IMR-90 (cell line): ENCODE data around the gene UBN1. TPM values are rescaled to one million over a fixed set of nuclear protein-coding genes. Genes with fewer than 3 reads are reported as not detected.

Experiments
- ATAC-seq: fragments of 200-7000 bp; cut with Tn5 transposase; 2 replicates; pipeline ENCODE4 v1.9.1; 2020; ENCODE audit warnings: low read depth, mild to moderate bottlenecking, moderate library complexity
- BruUV-seq: library from RNA; stranded (reverse); fragments of 400-500 nt; replicated peaks from 2 replicates; lab custom pipeline; 2021; lab: Mats Ljungman, UMichigan
- CTCF ChIA-PET: fragments of 300-600 bp; formaldehyde crosslinking; extraction: SDS; loops from one replicate; lab custom pipeline; 2021; ENCODE audit warnings: antibody characterized with exemption; lab: Yijun Ruan, JAX
- POLR2A ChIA-PET: fragments of 300-600 bp; sonication (Branson Sonifier 250); formaldehyde crosslinking; loops from one replicate; lab custom pipeline; 2022; ENCODE audit warnings: antibody characterized with exemption; ENCODE audit not compliant: unreplicated experiment; lab: Charles Lee
- DNase-seq: peaks from one replicate; pipeline ENCODE4 v3.0.0; 2013
- H2AFZ ChIP-seq: replicated peaks from 2 replicates; pipeline ENCODE3; 2013; ENCODE audit warnings: low read length, mild to moderate bottlenecking; ENCODE audit not compliant: poor library complexity
- H2AK5ac ChIP-seq: 2 replicates; pipeline ENCODE4 v1.6.1; 2013; ENCODE audit warnings: low read depth, low read length, inconsistent platforms
- H2AK9ac ChIP-seq: replicated peaks from 2 replicates; pipeline ENCODE3; 2013; ENCODE audit warnings: mild to moderate bottlenecking, low read depth, low read length, moderate library complexity; ENCODE audit not compliant: poor library complexity
- H2BK120ac ChIP-seq: 2 replicates; pipeline ENCODE4 v1.6.1; 2013; ENCODE audit warnings: low read depth, low read length, inconsistent platforms
- H2BK15ac ChIP-seq: 3 replicates; pipeline ENCODE4 v1.6.1; 2013; ENCODE audit warnings: low read depth, low read length, inconsistent platforms
- H2BK20ac ChIP-seq: 2 replicates; pipeline ENCODE4 v1.6.1; 2013; ENCODE audit warnings: low read depth, mild to moderate bottlenecking, inconsistent platforms, low read length, moderate library complexity
- H2BK5ac ChIP-seq: 2 replicates; pipeline ENCODE4 v1.6.1; 2013; ENCODE audit warnings: mild to moderate bottlenecking, low read depth, low read length, inconsistent platforms; ENCODE audit not compliant: poor library complexity, severe bottlenecking
- H3K14ac ChIP-seq: replicated peaks from 2 replicates; pipeline ENCODE4 v1.6.1; 2013; ENCODE audit warnings: low read depth, low read length, inconsistent platforms
- H3K18ac ChIP-seq: 2 replicates; pipeline ENCODE4 v1.6.1; 2013; ENCODE audit warnings: low read depth, low read length, control low read depth
- H3K23ac ChIP-seq: 2 replicates; pipeline ENCODE4 v1.6.1; 2013; ENCODE audit warnings: low read depth, low read length, inconsistent platforms
- H3K27ac ChIP-seq: 2 replicates; pipeline ENCODE4 v1.5.1; 2013; ENCODE audit warnings: mild to moderate bottlenecking, control low read depth, low read length; ENCODE audit not compliant: insufficient read depth
- H3K27me3 ChIP-seq: 2 replicates; pipeline ENCODE4 v1.6.1; 2013; ENCODE audit warnings: low read length; ENCODE audit not compliant: control insufficient read depth, insufficient read depth
- H3K36me3 ChIP-seq: 2 replicates; pipeline ENCODE4 v1.6.1; 2013; ENCODE audit warnings: low read length, mixed read lengths; ENCODE audit not compliant: control insufficient read depth, insufficient read depth
- H3K4ac ChIP-seq: 2 replicates; pipeline ENCODE4 v1.6.1; 2013; ENCODE audit warnings: low read depth, low read length, inconsistent platforms
- H3K4me1 ChIP-seq: 2 replicates; pipeline ENCODE4 v1.6.1; 2013; ENCODE audit warnings: low read length, mixed read lengths; ENCODE audit not compliant: control insufficient read depth, insufficient read depth
- H3K4me2 ChIP-seq: 2 replicates; pipeline ENCODE4 v1.6.1; 2013; ENCODE audit warnings: low read depth, mild to moderate bottlenecking, control low read depth, low read length, moderate library complexity
- H3K4me3 ChIP-seq: 2 replicates; pipeline ENCODE4 v1.5.1; 2013; ENCODE audit warnings: low read depth, mild to moderate bottlenecking, control low read depth, low read length, moderate library complexity; ENCODE audit not compliant: insufficient read depth
- H3K56ac ChIP-seq: 2 replicates; pipeline ENCODE4 v1.6.1; 2013; ENCODE audit warnings: low read length, inconsistent platforms; ENCODE audit not compliant: insufficient read depth; ENCODE audit errors: extremely low read depth
- H3K79me1 ChIP-seq, 2 experiments: 2 replicates each; pipeline ENCODE4 v1.6.1; 2013; ENCODE audit warnings: low read length in 2 of 2, inconsistent platforms in 1 of 2, low read depth in 1 of 2
- H3K9ac ChIP-seq: 2 replicates; pipeline ENCODE4 v1.6.1; 2013; ENCODE audit warnings: low read depth, low read length, control low read depth
- H3K9me1 ChIP-seq: 2 replicates; pipeline ENCODE4 v1.6.1; 2013; ENCODE audit warnings: low read length, inconsistent platforms; ENCODE audit not compliant: insufficient read depth
- H3K9me3 ChIP-seq: 2 replicates; pipeline ENCODE4 v1.6.1; 2013; ENCODE audit warnings: low read length; ENCODE audit not compliant: control insufficient read depth, insufficient read depth
- H4K20me1 ChIP-seq: 2 replicates; pipeline ENCODE4 v1.6.1; 2013; ENCODE audit warnings: low read length, inconsistent platforms; ENCODE audit not compliant: insufficient read depth
- H4K5ac ChIP-seq: 2 replicates; pipeline ENCODE4 v1.6.1; 2013; ENCODE audit warnings: mild to moderate bottlenecking, low read depth, low read length, control low read depth
- H4K8ac ChIP-seq, 2 experiments: 2 replicates each; pipeline ENCODE4 v1.6.1; 2013; ENCODE audit warnings: low read depth in 2 of 2, low read length in 2 of 2, control low read depth in 1 of 2, inconsistent platforms in 1 of 2
- H4K91ac ChIP-seq: 2 replicates; pipeline ENCODE4 v1.6.1; 2013; ENCODE audit warnings: low read depth, low read length, inconsistent platforms; ENCODE audit not compliant: insufficient read depth
- RAD21 ChIP-seq: IDR thresholded peaks from 2 replicates; pipeline ENCODE4 v1.6.1; 2012; ENCODE audit warnings: low read length, improper control_type of control experiment
- RFX5 ChIP-seq: IDR thresholded peaks from 2 replicates; pipeline ENCODE4 v1.8.0; 2012; ENCODE audit warnings: low read depth, mild to moderate bottlenecking, low read length, moderate library complexity
- WGBS, 2 experiments: methylation state at CpG; one replicate each; pipeline versions ENCODE4 v1.1.5 to v1.1.7; 2013; ENCODE audit warnings: missing lambda C conversion rate in 2 of 2; ENCODE audit not compliant: insufficient read length in 1 of 2; ENCODE audit errors: extremely low coverage in 2 of 2; 5-methylcytosine and 5-hydroxymethylcytosine counted together
- dilution Hi-C: fragments of 300-500 bp; cut with HindIII; formaldehyde crosslinking; loops from one replicate; pipeline ENCODE4 v1.14.3; 2018; ENCODE audit warnings: low sequenced_read_pairs; ENCODE audit not compliant: unreplicated experiment
- in situ Hi-C: fragments of 300-500 bp; cut with MboI; formaldehyde crosslinking; loops from 3 replicates; pipeline ENCODE4 v1.14.3; 2019; ENCODE audit warnings: low sequenced_read_pairs, inconsistent platforms, mixed read lengths
- intact Hi-C: fragments of 100-400 bp; cut with micrococcal nuclease; formaldehyde crosslinking; loops from 2 replicates; pipeline ENCODE4 v1.10.0; 2022
- polyA plus RNA-seq, 3 experiments: library from polyadenylated mRNA; depleted of rRNA; stranded (reverse); fragments of >200 nt; gene quantifications; 2 replicates each; pipeline ENCODE4 v1.2.3, GENCODE V29; 2012; ENCODE audit warnings: low replicate concordance in 1 of 3
- total RNA-seq: library from RNA; depleted of rRNA; stranded (reverse); fragments of >200 nt; gene quantifications from 2 replicates; pipeline ENCODE4 v1.2.3, GENCODE V29; 2012

UBN1 gene
- total and polyA plus RNA-seq, 2 of the 4 experiments (the other 2 are of a cell fraction), result 5.7 to 16.3 TPM

- no peak for DNase-seq
- Histone ChIP-seq H3K27ac (no peak overlapping the region), H3K23ac (no peak overlapping the region), H2BK15ac (no peak overlapping the region), H2BK20ac (no peak overlapping the region), H3K56ac (no peak overlapping the region), H3K4me1 (no peaks in the 10 kb centered on the region), H4K20me1 (no peaks in the 10 kb centered on the region), H2AK5ac (no peak overlapping the region), H2BK5ac (no peak overlapping the region), H4K8ac (no peak overlapping the region), H3K9me3 (peaks cover 10% of the 10 kb centered on the region), H2AFZ (no peak overlapping the region), H3K18ac (no peak overlapping the region), H2AK9ac (no peak overlapping the region), H3K4me2 (no peak overlapping the region), H3K36me3 (no peaks in the 10 kb centered on the region), H3K4me3 (no peak overlapping the region), H3K9me1 (no peaks in the 10 kb centered on the region), H3K4ac (no peak overlapping the region), H2BK120ac (no peak overlapping the region), H4K5ac (no peak overlapping the region), H3K9ac (no peak overlapping the region), H3K79me1 (no peaks in the 10 kb centered on the region), H3K27me3 (peaks cover 35% of the 10 kb centered on the region), H4K91ac (no peak overlapping the region), H3K14ac (no peak overlapping the region)
- 60% methylated on average over 1 of the region's 2 CpGs; no CpG with 5 or more reads in 1 of the 2 experiments for WGBS, 2 experiments
- ChIA-PET POLR2A (no interaction called here), CTCF (no interaction called here)
- no TSS peak for BruUV-seq
- TF ChIP-seq RAD21 (no peak), RFX5 (no peak)
- in situ Hi-C loops, result no loop called here
- intact Hi-C loops, result no loop called here
- dilution Hi-C loops, result no loop called here
- ATAC-seq, result no peak
Observed at GRCh38 chr16:4927661-4928060, 80.4 kb downstream of the UBN1 start.
